ENCODE measurements around the gene BSDC1. TPM values are rescaled to one million over a fixed set of nuclear protein-coding genes. Genes with fewer than 3 reads are reported as not detected.

Gene BSDC1
- total and polyA plus RNA-seq, 11 donors, result 25.1 to 53.2 (median 44.5) TPM

- 67 to 71% (median 68%) methylated on average over 3 of the region's 3 CpGs for WGBS, 4 donors
- intact Hi-C loops (cut with DNase I), result loop anchor here in 8 of 10 donors (2.0 to 10.0 kb wide), 6 partner anchors 72 to 102 kb away; partner anchors contain the start of genes EIF3I (in 1 of the 8), FAM167B (in 1 of the 8) and TMEM234 (in 1 of the 8)
- no peaks in the 10 kb centered on the region for H3K27me3 ChIP-seq
Measured at GRCh38 chr1:32316903-32317277, 77.4 kb downstream of the BSDC1 start.

More at GRCh38 chr1:32316903-32317277, 77.4 kb downstream of the BSDC1 start:
- ATAC-seq (no peak), DNase-seq (no peak)
- TF ChIP-seq CTCF (IDR thresholded peaks at IDR 0.05) (no peak), POLR2A (IDR thresholded peaks at IDR 0.05) (no peak)
- Histone ChIP-seq H3K36me3 (peaks cover 0 to 40% (median 29%) of the 10 kb centered on the region in 9 donors), H3K27ac (no peak overlapping the region), H3K9me3 (no peaks in the 10 kb centered on the region), H3K4me3 (no peak overlapping the region), H3K4me1 (peaks cover 0 to 14% (median 6%) of the 10 kb centered on the region in 12 donors)

Other genes starting within 250 kb of the BSDC1 start
- gene TXLNA, start 214.8 kb downstream of the BSDC1 start, total RNA-seq, result 10 to 100 TPM; 13.2 to 35.9 (median 18.6) TPM
- gene TXLNA, start 214.8 kb downstream of the BSDC1 start, polyA plus RNA-seq, result 10 to 100 TPM in 1 of 2 donors, 1 to 10 TPM in 1; 8.7 to 21.5 TPM
- gene CCDC28B, start 193.8 kb downstream of the BSDC1 start, total RNA-seq, result 10 to 100 TPM; 12.5 to 23.7 (median 16.5) TPM
- gene CCDC28B, start 193.8 kb downstream of the BSDC1 start, polyA plus RNA-seq, result 10 to 100 TPM; 19.0 to 40.2 TPM
- 1 to 10 TPM in 2 of 9 donors, under 1 TPM in 7; 0.56 to 1.9 (median 0.74) TPM for gene IQCC, start 188.8 kb downstream of the BSDC1 start, total RNA-seq
- under 1 TPM; 0.83 to 0.95 TPM for gene IQCC, start 188.8 kb downstream of the BSDC1 start, polyA plus RNA-seq
- not detected for gene DCDC2B, start 185.4 kb downstream of the BSDC1 start, total RNA-seq
- not detected for gene DCDC2B, start 185.4 kb downstream of the BSDC1 start, polyA plus RNA-seq
- gene TMEM234, start 172.1 kb downstream of the BSDC1 start, total RNA-seq, result 10 to 100 TPM in 6 of 9 donors, 1 to 10 TPM in 3; 8.8 to 19.8 (median 10.8) TPM
- 10 to 100 TPM in 1 of 2 donors, 1 to 10 TPM in 1; 7.7 to 19.4 TPM for gene TMEM234, start 172.1 kb downstream of the BSDC1 start, polyA plus RNA-seq
- gene EIF3I, start 172.0 kb downstream of the BSDC1 start, total RNA-seq, result 100 to 1,000 TPM in 7 of 9 donors, 10 to 100 TPM in 2; 94.8 to 191 (median 119) TPM
- gene EIF3I, start 172.0 kb downstream of the BSDC1 start, polyA plus RNA-seq, result 100 to 1,000 TPM; 140 to 388 TPM
- gene FAM167B, start 147.2 kb downstream of the BSDC1 start, total RNA-seq, result 10 to 100 TPM in 1 of 9 donors, 1 to 10 TPM in 8; 2.0 to 13.7 (median 3.8) TPM
- gene FAM167B, start 147.2 kb downstream of the BSDC1 start, polyA plus RNA-seq, result 10 to 100 TPM in 1 of 2 donors, 1 to 10 TPM in 1; 7.7 to 14.1 TPM
- 1 to 10 TPM in 2 of 9 donors, under 1 TPM in 4, not detected in 3; 0.37 to 7.6 (median 0.72) TPM for gene LCK, start 143.2 kb downstream of the BSDC1 start, total RNA-seq
- under 1 TPM; 0.34 to 0.40 TPM for gene LCK, start 143.2 kb downstream of the BSDC1 start, polyA plus RNA-seq
- gene HDAC1, start 102.4 kb downstream of the BSDC1 start, total RNA-seq, result 10 to 100 TPM; 22.0 to 46.6 (median 29.3) TPM
- gene HDAC1, start 102.4 kb downstream of the BSDC1 start, polyA plus RNA-seq, result 10 to 100 TPM; 20.0 to 37.6 TPM
- 10 to 100 TPM in 7 of 9 donors, 1 to 10 TPM in 2; 6.8 to 44.0 (median 12.1) TPM for gene MARCKSL1, start 58.2 kb downstream of the BSDC1 start, total RNA-seq
- 10 to 100 TPM in 1 of 2 donors, 1 to 10 TPM in 1; 8.1 to 29.8 TPM for gene MARCKSL1, start 58.2 kb downstream of the BSDC1 start, polyA plus RNA-seq
- gene FAM229A, start 32.0 kb downstream of the BSDC1 start, total RNA-seq, result 1 to 10 TPM; 1.2 to 4.4 (median 2.1) TPM
- 1 to 10 TPM; 1.4 to 4.0 TPM for gene FAM229A, start 32.0 kb downstream of the BSDC1 start, polyA plus RNA-seq
- 1 to 10 TPM in 6 of 9 donors, under 1 TPM in 1, not detected in 2; 0.72 to 2.6 (median 1.7) TPM for gene TSSK3, start 31.9 kb downstream of the BSDC1 start, total RNA-seq
- gene TSSK3, start 31.9 kb downstream of the BSDC1 start, polyA plus RNA-seq, result 1 to 10 TPM in 1 of 2 donors, under 1 TPM in 1; 0.37 to 3.1 TPM
- under 1 TPM in 1 of 9 donors, not detected in 8; 0.02 TPM for gene ZBTB8B, start 70.6 kb upstream of the BSDC1 start, total RNA-seq
- under 1 TPM in 1 of 2 donors, not detected in 1; 0.01 TPM for gene ZBTB8B, start 70.6 kb upstream of the BSDC1 start, polyA plus RNA-seq
- 1 to 10 TPM; 1.8 to 5.0 (median 3.1) TPM for gene ZBTB8A, start 145.0 kb upstream of the BSDC1 start, total RNA-seq
- gene ZBTB8A, start 145.0 kb upstream of the BSDC1 start, polyA plus RNA-seq, result 1 to 10 TPM; 1.1 to 2.6 TPM

Data from heart left ventricle (tissue), 16 donors.